ENCODE data around the gene C1QTNF4. TPM values are rescaled to one million over a fixed set of nuclear protein-coding genes. Genes with fewer than 3 reads are reported as not detected.

C1QTNF4 gene
- total and polyA plus RNA-seq, 2 of the 13 experiments (the other 11 are each of a cell fraction or from before 2014, with no cell fraction given) = not detected

GRCh38 chr11:47578524-47579494, 15.4 kb downstream of the C1QTNF4 start, which contains the start of the genes KBTBD4 and NDUFS3:
Gene KBTBD4 (minus strand): TSS chr11:47578970. CDS start chr11:47578951, 19 bp downstream.
Gene NDUFS3 (plus strand): TSS chr11:47579074. CDS start chr11:47579092, 18 bp downstream.
- TSS peak; percentile 83 for BruUV-seq (replicated peaks)
- Histone ChIP-seq H3K27ac (ENCODE audit: extremely low read length, insufficient read depth, low read length) (peak within 1 kb of the TSS; percentile 82), H3K4me1 (ENCODE audit: insufficient read depth, low read length) (peaks cover 24% of the 10 kb centered on the region), H3K9me3 (ENCODE audit: low read length) (no peaks in the 10 kb centered on the region), H3K4me3 (replicated peaks in 1 of 3; ENCODE audit: insufficient read depth in 1 of 3, low read depth in 2 of 3, low read length in 3 of 3) (peak within 1 kb of the TSS; percentile 95 to 99 (median 97)), H3K36me3 (replicated peaks in 1 of 2; ENCODE audit: control insufficient read depth in 1 of 2, insufficient read depth in 2 of 2, low read length in 2 of 2) (peaks cover 7 to 33% of the 10 kb centered on the region in 2 experiments), H3K4me2 (ENCODE audit: low read depth, low read length) (peak within 1 kb of the TSS; percentile 73), H3K27me3 (ENCODE audit: control insufficient read depth in 1 of 2, insufficient read depth in 2 of 2, low read length in 2 of 2) (no peaks in the 10 kb centered on the region; a peak in 1 of 5 replicates), H3K79me2 (ENCODE audit: insufficient read depth, low read length) (peaks cover 24% of the 10 kb centered on the region), H4K20me1 (ENCODE audit: insufficient read depth, low read length) (no peaks in the 10 kb centered on the region), H2AFZ (ENCODE audit: low read length) (peak within 1 kb of the TSS; percentile 85), H3K9ac (ENCODE audit: insufficient read depth, low read depth, low read length) (peak within 1 kb of the TSS; percentile 96)
- ChIA-PET POLR2A (interaction anchor here (0.8 to 2.2 kb wide), 7 partner anchors 9 to 38 kb away, joined by 3 to 15 read pairs (median 5); partner anchors contain the start of gene PTPMT1), CTCF (ENCODE audit: low intra/inter-chr PET ratio, low total read pairs) (interaction anchor here (1.0 kb wide), 1 partner anchor 25 kb away, joined by 3 read pairs; no protein-coding TSS in a partner anchor)
- under 1% methylated on average over 34 of the region's 72 CpGs for WGBS (ENCODE audit: low lambda C conversion rate)
- DNase-seq (ENCODE audit: low spot score) = peak; percentile 77
- intact Hi-C loops (cut with micrococcal nuclease; ENCODE audit: unreplicated experiment) (no loop called here), in situ Hi-C loops (cut with HindIII; ENCODE audit: extremely low pct_ligation_motif_present, low pct_unique_long_range_greater_than_20kb) (no loop called here)
- FAIRE-seq = peak; percentile 4
- peak; percentile 95 for ATAC-seq
- TF ChIP-seq SMC3 (IDR thresholded peaks at IDR 0.05; ENCODE audit: low read length) (no peak), YEATS4 (CRISPR knock-in tag; IDR thresholded peaks at IDR 0.05; ENCODE audit: borderline replicate concordance) (peak; percentile 96), ZNF432 (CRISPR knock-in tag; IDR thresholded peaks at IDR 0.05; ENCODE audit: borderline replicate concordance) (no peak), ATF6 (CRISPR knock-in tag; conservative IDR thresholded peaks at IDR 0.05) (peak; percentile 88; the same call in 1 of the 2 replicates), ZNF142 (CRISPR knock-in tag; IDR thresholded peaks at IDR 0.05) (peak; percentile 53; the same call in 1 of the 2 replicates), ZNF644 (CRISPR knock-in tag; IDR thresholded peaks at IDR 0.05; ENCODE audit: low read depth) (0 out of 2 replicates have a peak, but pooled peaks have one; percentile 41), GTF3A (CRISPR knock-in tag; conservative IDR thresholded peaks at IDR 0.05) (0 out of 2 replicates have a peak, but pooled peaks have one; percentile 96), ZSCAN12 (CRISPR knock-in tag; IDR thresholded peaks at IDR 0.05) (no peak), ZNF614 (CRISPR knock-in tag; IDR thresholded peaks at IDR 0.05; ENCODE audit: borderline replicate concordance) (peak; percentile 92; the same call in 1 of the 2 replicates), SNAPC5 (CRISPR knock-in tag; IDR thresholded peaks at IDR 0.05; ENCODE audit: borderline replicate concordance) (peak; percentile 94), KAT2B (IDR thresholded peaks at IDR 0.05; ENCODE audit: borderline replicate concordance, low read depth, low read length) (no peak)
